ENCODE measurements around the gene GLB1L2. TPM values are rescaled to one million over a fixed set of nuclear protein-coding genes. Genes with fewer than 3 reads are reported as not detected.

Gene GLB1L2
- total RNA-seq, 1 donor from 2014 or later: 14.7 TPM

- no peak for DNase-seq (ENCODE audit: low read depth)
- no peak for TF ChIP-seq CTCF (conservative IDR thresholded peaks at IDR 0.05; ENCODE audit: low read depth, low read length)
- H3K4me3 ChIP-seq (ENCODE audit: low read depth, low read length): no peak overlapping the region
These were observed 3.4 kb upstream of the GLB1L2 start for GRCh38 chr11:134328433-134328832.

- no peak for TF ChIP-seq CTCF (conservative IDR thresholded peaks at IDR 0.05; ENCODE audit: low read depth, low read length)
- H3K4me3 ChIP-seq (ENCODE audit: low read depth, low read length): peak overlapping the region; percentile 50
- no peak for DNase-seq (ENCODE audit: low read depth)
These were observed 1.0 kb upstream of the GLB1L2 start for GRCh38 chr11:134330611-134331353.

- TF ChIP-seq CTCF (conservative IDR thresholded peaks at IDR 0.05; ENCODE audit: low read depth, low read length): no peak
- peak overlapping the region; percentile 75 for H3K4me3 ChIP-seq (ENCODE audit: low read depth, low read length)
- DNase-seq (ENCODE audit: low read depth): no peak
These were observed 422 bp downstream of the GLB1L2 start for GRCh38 chr11:134332189-134332631.

GRCh38 chr11:134332782-134333181 lies 994 bp downstream of the GLB1L2 start:
- no peak for DNase-seq (ENCODE audit: low read depth)
- no peak for TF ChIP-seq CTCF (conservative IDR thresholded peaks at IDR 0.05; ENCODE audit: low read depth, low read length)
- peak overlapping the region; percentile 75 for H3K4me3 ChIP-seq (ENCODE audit: low read depth, low read length)

GRCh38 chr11:134333312-134333711 lies 1.5 kb downstream of the GLB1L2 start:
- TF ChIP-seq CTCF (conservative IDR thresholded peaks at IDR 0.05; ENCODE audit: low read depth, low read length): no peak

GRCh38 chr11:134333946-134334345 lies 2.2 kb downstream of the GLB1L2 start:
- H3K4me3 ChIP-seq (ENCODE audit: low read depth, low read length): no peak overlapping the region
- TF ChIP-seq CTCF (conservative IDR thresholded peaks at IDR 0.05; ENCODE audit: low read depth, low read length): no peak
- no peak for DNase-seq (ENCODE audit: low read depth)

More at GRCh38 chr11:134333312-134333711, 1.5 kb downstream of the GLB1L2 start:
- H3K4me3 ChIP-seq (ENCODE audit: low read depth, low read length): no peak overlapping the region
- no peak for DNase-seq (ENCODE audit: low read depth)
